T47D (cell line): ENCODE data around the gene PHLPP2.

Source experiments
- DNase-seq, 2 experiments: peaks; one replicate each; pipeline versions ENCODE4 v3.0.0 to v3.0.0-alpha.2; 2011 to 2012; ENCODE audit warnings: low read depth in 1 of 2, low spot score in 1 of 2
- JUND ChIP-seq: IDR thresholded peaks from 2 replicates; pipeline ENCODE4 v1.6.1; 2012; ENCODE audit warnings: low read depth
- in situ Hi-C: cut with HindIII; loops from 2 replicates; pipeline ENCODE4 v1.10.0; 2016; ENCODE audit warnings: low sequenced_read_pairs, low pct_unique_long_range_greater_than_20kb

Gene PHLPP2

DNA sequence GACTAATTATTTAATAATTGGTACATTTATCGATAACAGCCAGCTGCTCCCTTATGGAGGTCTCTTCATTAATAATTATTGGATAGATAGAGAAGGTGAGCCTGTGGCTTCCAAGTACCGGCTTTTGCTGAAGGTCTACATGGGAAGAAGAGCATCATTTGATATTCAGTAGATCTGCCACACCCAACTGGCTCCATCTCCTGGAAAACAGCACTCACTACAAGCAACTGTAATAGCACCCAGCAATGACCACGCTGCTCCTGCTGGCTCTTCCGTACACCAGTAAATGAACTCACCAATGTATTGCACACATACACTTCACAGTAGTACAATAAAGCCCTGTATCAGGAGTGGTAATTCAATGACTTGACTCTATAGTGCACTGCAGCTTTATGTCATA lies 79.1 kb downstream of the PHLPP2 start:
- TF ChIP-seq JUND: no peak
- in situ Hi-C loops: no loop called here
- DNase-seq: peak in 1 of 2 experiments; percentile 54

GRCh38 chr16:71637398-71637797 lies 87.1 kb downstream of the PHLPP2 start:
- DNase-seq: no peak
- no peak for TF ChIP-seq JUND

GRCh38 chr16:71635632-71636031 lies 88.9 kb downstream of the PHLPP2 start:
- TF ChIP-seq JUND: no peak
- DNase-seq: no peak
- in situ Hi-C loops: no loop called here

More at GRCh38 chr16:71637398-71637797, 87.1 kb downstream of the PHLPP2 start:
- in situ Hi-C loops: no loop called here

GRCh38 chr16:71631776-71632175 lies 92.7 kb downstream of the PHLPP2 start:
- in situ Hi-C loops: no loop called here

GRCh38 chr16:71630808-71631207 lies 93.7 kb downstream of the PHLPP2 start:
- peak; percentile 35 to 94 for DNase-seq
- TF ChIP-seq JUND: peak; percentile 95
- in situ Hi-C loops: no loop called here

More at GRCh38 chr16:71631776-71632175, 92.7 kb downstream of the PHLPP2 start:
- DNase-seq: no peak
- no peak for TF ChIP-seq JUND

GRCh38 chr16:71629278-71630016 lies 95.1 kb downstream of the PHLPP2 start:
- DNase-seq: peak in 1 of 2 experiments; percentile 78
- in situ Hi-C loops: no loop called here
- TF ChIP-seq JUND: no peak

DNA sequence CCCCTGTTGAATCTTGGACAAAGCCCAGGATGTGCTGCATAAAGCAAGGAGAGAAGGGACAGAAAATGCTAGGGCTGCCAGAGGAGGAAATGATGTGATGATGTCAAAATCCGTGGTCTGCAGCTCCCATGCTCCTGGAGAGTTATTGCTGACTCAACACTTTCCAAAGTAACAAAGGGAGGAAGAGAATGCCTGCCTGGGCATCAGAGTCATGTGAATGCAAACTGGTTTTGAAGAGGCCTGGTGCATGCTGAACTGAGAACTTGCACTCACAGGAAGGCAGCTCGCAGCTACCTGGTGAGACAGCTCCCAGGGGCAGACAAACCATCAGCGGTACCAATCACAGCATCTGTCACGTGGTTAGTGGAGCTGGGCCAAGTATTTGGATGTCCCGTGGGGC lies 95.7 kb downstream of the PHLPP2 start:
- DNase-seq: peak in 1 of 2 experiments; percentile 62
- no peak for TF ChIP-seq JUND

DNA sequence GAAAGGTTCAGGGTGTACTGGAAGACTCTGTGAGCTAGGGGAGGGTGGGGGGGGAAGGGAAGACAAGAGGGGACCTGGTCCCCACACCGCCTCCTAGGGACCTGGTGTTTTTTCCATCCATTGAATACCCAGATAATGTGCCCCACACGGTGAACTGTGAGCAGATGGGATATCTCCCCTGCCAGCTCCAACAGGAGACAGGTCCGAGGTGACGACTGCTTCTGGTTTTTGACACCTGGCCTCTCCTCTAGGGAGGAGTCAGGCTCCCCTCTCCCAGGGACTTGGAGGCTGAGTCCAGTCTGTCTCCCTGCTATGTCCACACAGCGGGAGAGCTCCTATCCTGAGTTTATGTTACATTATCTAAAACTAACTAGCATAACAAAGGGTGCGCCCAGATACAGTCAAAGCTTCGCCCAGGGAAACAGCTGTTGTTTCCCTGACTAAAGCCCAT lies 96.7 kb downstream of the PHLPP2 start:
- DNase-seq: peak in 1 of 2 experiments; percentile 34
- in situ Hi-C loops: no loop called here
- no peak for TF ChIP-seq JUND

More for the DNA sequence above, 95.7 kb downstream of the PHLPP2 start:
- in situ Hi-C loops: no loop called here

DNA sequence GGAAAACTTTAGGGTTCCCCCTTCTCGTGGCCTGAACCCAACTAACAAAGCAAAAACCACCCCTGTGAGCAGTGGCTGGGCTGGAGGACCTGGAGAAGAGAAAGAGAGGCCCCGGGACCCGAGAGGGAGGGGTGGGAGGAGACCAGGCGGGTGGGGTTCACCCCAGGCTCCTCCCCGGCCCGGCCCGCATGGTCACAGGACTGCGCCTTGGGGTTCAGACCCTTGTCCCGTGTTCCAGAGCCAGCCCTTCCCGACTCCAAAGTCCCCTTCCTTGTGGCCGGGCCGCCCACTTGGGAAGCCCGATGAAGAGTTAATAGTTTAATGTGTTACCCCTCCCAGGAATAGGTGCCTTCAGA lies 97.7 kb downstream of the PHLPP2 start:
- peak; percentile 67 to 76 for DNase-seq
- no peak for TF ChIP-seq JUND
- in situ Hi-C loops: no loop called here

- in situ Hi-C loops: no loop called here
- TF ChIP-seq JUND: no peak
- DNase-seq: peak; percentile 94 to 95
Measured at GRCh38 chr16:71626018-71626857, 98.3 kb downstream of the PHLPP2 start, which contains the start of gene MARVELD3. Gene MARVELD3, plus strand, starts transcription at chr16:71626184. Its CDS starts 46 bp downstream, at chr16:71626230.

- in situ Hi-C loops: no loop called here
- TF ChIP-seq JUND: no peak
- DNase-seq: no peak
Measured at GRCh38 chr16:71625113-71625850, 99.2 kb downstream of the PHLPP2 start.

DNA sequence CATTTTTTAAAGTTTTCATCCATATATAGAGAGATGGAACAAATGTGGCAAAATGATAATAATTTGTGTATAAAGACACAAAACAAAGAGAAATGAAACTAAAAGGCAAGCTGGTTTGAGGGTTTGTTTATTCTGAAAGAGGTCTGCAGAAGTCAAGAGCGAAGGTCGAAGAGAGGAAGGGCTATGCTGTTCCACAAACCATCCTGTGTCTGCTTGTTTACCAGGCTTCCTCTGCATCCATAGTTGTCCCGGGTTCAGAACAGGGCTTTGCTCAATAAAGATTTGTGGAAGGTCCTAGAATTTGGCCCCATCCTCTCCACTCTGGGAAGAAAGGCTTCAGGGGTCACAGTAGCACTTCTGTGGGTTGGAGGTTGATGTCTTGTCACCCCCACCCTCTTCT lies 100.9 kb downstream of the PHLPP2 start:
- no peak for DNase-seq
- in situ Hi-C loops: no loop called here
- no peak for TF ChIP-seq JUND

DNA sequence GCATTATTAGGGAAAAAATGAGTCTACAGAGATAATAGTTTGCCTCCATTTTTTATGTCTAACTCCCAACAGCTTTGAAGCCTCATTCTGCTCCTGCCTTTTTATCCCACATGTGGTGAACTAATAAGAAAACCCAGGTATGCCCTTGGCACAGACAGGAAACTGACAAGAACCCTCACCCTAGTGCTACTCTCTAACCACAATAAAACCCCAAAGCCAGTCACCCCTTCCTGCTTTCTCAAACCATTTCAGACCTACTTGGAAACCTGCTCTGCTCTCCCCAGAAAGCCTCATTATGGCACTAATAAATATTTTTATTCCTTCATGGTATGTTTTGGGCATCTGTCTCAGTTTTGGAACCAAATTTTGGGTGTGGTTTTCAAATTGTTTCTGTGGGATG lies 102.4 kb downstream of the PHLPP2 start:
- no peak for TF ChIP-seq JUND
- in situ Hi-C loops: no loop called here
- DNase-seq: no peak
